OCI-M2 (cell line): ENCODE measurements around the gene SLC8A1.

Source experiments
- DNase-seq: peaks from one replicate; lab custom pipeline; 2025; ENCODE audit not compliant: unreplicated experiment; lab: John Stamatoyannopoulos, UW

The SLC8A1 gene

GRCh38 chr2:40243581-40244187, 208.2 kb downstream of the SLC8A1 start:
- DNase-seq = no peak

- DNase-seq = no peak
These were observed 209.6 kb downstream of the SLC8A1 start for GRCh38 chr2:40242315-40242714.

GRCh38 chr2:40240070-40240469, 211.8 kb downstream of the SLC8A1 start:
- no peak for DNase-seq

DNA sequence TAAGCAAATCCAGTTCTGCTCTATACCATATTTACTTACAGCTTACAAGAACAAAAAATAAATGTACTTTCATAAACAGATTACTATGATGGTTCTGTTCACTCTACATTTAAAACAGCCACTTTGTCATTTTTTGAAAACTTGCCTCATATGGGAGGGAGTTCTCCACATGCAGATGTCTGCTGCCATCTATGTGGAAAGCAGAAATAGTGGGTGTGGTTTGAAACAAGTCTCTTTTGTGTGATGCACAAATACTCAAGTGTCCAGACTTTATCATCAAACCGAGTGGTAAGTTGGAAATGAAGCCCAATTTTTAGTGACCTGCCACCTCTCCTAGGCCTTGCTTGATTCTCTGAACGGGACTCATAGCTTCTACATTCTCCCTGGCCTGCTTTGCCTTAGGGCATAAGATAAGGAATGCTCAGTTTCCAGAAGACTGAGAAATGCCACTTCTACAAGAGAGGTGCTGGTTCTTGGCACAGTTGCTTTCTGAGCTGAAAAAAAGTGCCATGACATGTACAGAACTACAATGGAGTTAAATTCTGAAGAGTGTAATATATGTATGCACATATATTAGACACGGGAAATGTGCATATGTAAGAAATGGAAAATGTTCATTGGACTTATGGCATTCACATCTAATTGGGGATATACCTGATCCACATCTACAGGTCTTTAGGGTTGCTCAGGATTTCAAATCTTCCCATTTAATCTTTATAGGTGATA, 221.0 kb downstream of the SLC8A1 start:
- no peak for DNase-seq

DNA sequence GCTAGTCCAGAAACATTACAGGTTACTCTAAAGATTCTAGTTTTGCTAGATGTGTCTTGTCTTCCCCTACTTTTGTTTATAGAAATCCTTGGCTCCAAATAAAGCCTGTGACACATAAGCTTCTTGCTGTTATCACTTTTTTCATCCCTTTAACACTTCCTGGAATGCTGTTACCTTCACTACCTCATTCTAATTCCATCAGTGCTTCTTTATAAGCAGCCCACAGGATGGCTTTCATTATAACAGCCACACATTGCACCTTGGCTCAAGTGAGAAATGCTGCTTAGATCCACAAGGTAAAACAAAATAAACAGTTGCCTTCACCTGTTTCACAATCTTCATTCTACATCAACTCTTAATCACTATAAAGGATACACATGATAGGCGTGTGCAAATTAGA, 221.7 kb downstream of the SLC8A1 start:
- DNase-seq = no peak

DNA sequence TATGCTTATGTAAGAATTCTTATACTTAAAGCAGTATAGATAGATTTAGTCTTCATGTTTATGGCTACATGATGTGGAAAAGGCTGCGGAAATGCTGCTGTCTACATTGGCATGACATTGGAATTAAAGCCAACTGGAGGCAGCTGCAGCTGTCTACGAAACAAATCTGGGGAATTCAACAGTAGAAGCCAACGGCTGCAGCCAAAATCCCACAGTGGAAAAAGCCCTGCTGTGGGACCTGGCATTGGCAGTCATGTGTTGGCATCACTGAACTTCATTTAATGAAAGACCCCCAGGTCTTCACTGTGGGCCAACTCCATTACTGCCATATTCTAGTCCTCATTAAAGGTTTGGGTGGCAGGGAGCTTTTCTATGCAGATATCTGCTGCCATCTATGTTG, 223.6 kb downstream of the SLC8A1 start:
- DNase-seq = no peak

- no peak for DNase-seq
These were observed 224.7 kb downstream of the SLC8A1 start for GRCh38 chr2:40227210-40227609.

DNA sequence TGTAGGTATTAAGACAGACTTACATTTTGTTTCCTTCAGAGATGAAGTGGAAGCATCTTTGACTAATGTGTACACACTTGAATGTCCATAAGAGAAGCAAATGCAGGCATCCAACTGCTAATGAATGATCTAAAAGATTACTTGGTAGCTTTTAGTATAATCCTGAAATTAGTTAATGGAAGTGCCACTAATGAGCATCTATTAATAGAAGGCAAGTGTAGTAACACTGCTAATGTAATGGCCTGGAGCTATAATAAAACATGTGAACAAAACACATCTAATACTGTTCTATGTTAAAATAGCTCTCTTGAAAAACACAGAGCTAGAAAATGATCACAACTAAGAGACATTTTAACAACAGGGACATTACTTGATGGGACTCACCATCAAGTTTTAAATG, 225.3 kb downstream of the SLC8A1 start:
- no peak for DNase-seq

- no peak for DNase-seq
These were observed 226.2 kb downstream of the SLC8A1 start for GRCh38 chr2:40225670-40226210.

- DNase-seq = no peak
These were observed 227.6 kb downstream of the SLC8A1 start for GRCh38 chr2:40224318-40224717.

DNA sequence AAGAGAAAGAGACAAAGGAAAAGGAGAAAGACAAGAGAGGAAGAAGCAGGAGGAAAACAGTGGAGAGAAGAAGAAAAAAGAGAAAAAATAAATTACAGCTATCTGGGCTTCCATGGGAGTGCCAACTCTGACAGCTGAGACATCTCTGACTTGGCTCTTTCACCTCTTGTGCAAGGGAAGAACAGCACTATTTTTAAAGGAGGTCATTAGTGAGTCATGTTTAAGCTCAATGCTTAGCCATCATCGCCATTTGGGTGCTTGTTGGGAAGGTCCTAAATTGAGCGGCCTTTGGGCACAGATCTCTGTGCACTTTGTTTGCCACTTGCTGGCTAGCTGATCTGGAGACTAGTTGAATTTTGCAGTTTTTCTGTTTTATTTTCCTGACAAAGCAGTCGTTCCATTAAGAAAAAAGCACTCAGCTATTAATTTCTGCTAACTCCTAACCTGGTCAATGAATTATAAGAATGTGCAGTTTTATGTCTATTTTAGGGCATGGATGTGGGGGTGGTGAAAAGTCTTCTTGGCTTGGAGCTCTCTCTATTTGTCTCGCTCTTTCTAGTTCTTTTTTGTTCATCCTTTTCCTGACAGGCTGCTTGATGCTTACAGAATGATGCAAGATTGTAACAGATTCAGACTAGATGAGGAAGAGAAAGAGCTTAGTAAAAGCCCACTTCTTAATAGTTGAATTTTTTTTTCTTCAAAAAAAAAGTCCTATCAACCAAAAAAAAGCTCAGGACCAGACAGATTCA, 231.5 kb downstream of the SLC8A1 start:
- no peak for DNase-seq

GRCh38 chr2:40219141-40219540, 232.7 kb downstream of the SLC8A1 start:
- no peak for DNase-seq

GRCh38 chr2:40218679-40219078, 233.2 kb downstream of the SLC8A1 start:
- no peak for DNase-seq

- DNase-seq = no peak
These were observed 238.3 kb downstream of the SLC8A1 start for GRCh38 chr2:40213619-40214018.

DNA sequence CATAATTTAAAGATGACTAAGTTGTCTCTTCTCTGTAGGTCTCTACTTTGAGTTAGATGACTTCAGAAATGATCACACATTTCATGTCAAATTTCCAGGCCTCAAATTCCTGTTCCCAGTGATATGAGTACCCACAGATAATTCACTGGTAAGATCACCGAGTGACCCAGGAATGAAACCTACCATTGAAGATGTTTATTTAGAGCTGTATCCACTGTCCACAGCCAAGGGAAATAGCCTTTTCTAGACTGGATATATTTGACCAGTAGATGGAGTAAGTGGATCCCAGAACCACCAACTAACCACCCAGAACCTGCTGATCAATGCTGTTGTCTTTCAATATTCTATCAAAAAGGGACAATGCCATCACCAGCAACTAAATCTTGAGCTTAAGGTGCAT, 238.8 kb downstream of the SLC8A1 start:
- DNase-seq = no peak

GRCh38 chr2:40210968-40211353, 240.9 kb downstream of the SLC8A1 start:
- DNase-seq = no peak

DNA sequence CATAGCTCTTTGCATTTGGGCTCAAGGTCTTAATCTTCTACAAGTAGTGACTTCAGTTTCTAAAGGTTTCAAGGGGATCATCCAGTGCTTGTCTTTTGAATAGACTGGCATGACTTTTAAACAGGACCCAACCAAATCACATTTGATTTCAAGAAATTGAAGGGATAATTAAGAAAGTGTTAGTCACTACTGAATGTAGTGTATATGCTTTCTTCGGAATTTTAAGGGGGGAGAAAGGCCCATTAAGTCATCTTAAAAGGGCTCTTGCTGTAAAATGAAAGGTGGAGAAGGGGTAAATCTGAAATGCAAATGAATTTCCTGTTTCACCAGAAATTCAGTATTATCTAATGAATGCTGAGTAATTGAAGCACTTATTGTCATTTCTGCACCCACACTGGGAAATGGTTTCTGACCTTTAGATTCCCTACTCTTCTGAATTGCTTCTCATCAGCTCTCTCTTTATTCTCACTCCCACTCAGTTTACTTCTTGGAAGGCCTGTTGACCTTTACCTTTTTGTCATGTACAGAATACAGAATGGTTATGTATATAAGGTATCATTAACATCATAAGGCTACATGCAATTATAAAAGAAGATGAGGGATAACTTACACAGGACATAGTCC, 241.4 kb downstream of the SLC8A1 start:
- DNase-seq = no peak

GRCh38 chr2:40209761-40210160, 242.1 kb downstream of the SLC8A1 start:
- no peak for DNase-seq

GRCh38 chr2:40208463-40208862, 243.4 kb downstream of the SLC8A1 start:
- DNase-seq = no peak

- DNase-seq = no peak
These were observed 247.6 kb downstream of the SLC8A1 start for GRCh38 chr2:40204268-40204667.

DNA sequence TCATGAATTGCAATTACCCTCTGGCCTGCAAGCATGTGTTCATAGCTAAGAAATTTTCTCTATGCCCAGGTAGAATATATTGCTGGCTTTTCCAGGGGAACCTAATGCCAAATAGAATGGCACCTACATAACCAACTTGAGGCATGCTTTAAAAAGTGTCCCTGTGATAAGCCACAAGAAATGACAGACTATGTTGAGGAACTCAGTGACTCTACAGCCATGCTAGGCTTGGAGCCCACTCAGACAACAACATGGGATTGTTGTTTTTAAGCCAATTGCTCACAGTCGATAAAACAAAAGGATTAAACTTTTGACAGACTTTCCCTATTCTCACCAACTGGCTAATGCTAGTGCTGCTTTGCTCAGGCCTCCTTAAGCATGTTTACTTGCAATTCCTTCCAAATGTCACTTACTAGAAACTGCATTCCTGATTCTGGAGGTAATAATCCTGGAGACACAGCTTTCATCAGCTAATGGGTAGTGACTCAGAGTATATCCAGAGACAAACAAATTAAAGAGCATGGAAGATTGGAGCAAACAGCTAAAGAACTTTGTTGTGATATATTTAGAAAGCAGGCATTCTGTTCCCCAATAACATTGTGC, 249.0 kb downstream of the SLC8A1 start:
- no peak for DNase-seq
